ENCODE results near the gene POLR3C.
A peak's percentile ranks its signal among the peaks of the same experiment; 100 is the strongest.

Gene POLR3C

GRCh38 chr1:145871994-145872924 lies 48.3 kb downstream of the POLR3C start:
- H3K4me3 ChIP-seq (ENCODE audit: control insufficient read depth, low read depth, low read length) = peak overlapping the region; percentile 35
- no peak for DNase-seq (ENCODE audit: low read depth)

GRCh38 chr1:145874646-145875045 lies 50.6 kb downstream of the POLR3C start:
- TF ChIP-seq CTCF (IDR thresholded peaks at IDR 0.05; ENCODE audit: control insufficient read depth, insufficient read depth, low read depth, low read length, missing control alignments) = no peak
- DNase-seq (ENCODE audit: low read depth) = no peak
- no peak overlapping the region for H3K4me3 ChIP-seq (ENCODE audit: control insufficient read depth, low read depth, low read length)

More at GRCh38 chr1:145871994-145872924, 48.3 kb downstream of the POLR3C start:
- no peak for TF ChIP-seq CTCF (IDR thresholded peaks at IDR 0.05; ENCODE audit: control insufficient read depth, insufficient read depth, low read depth, low read length, missing control alignments)

- TF ChIP-seq CTCF (IDR thresholded peaks at IDR 0.05; ENCODE audit: control insufficient read depth, insufficient read depth, low read depth, low read length, missing control alignments) = no peak
- DNase-seq (ENCODE audit: low read depth) = no peak
These were observed 54.0 kb downstream of the POLR3C start for GRCh38 chr1:145877923-145878486.

GRCh38 chr1:145878724-145879123 lies 54.7 kb downstream of the POLR3C start:
- no peak for TF ChIP-seq CTCF (IDR thresholded peaks at IDR 0.05; ENCODE audit: control insufficient read depth, insufficient read depth, low read depth, low read length, missing control alignments)
- DNase-seq (ENCODE audit: low read depth) = no peak
- no peak overlapping the region for H3K4me3 ChIP-seq (ENCODE audit: control insufficient read depth, low read depth, low read length)

More at GRCh38 chr1:145877923-145878486, 54.0 kb downstream of the POLR3C start:
- H3K4me3 ChIP-seq (ENCODE audit: control insufficient read depth, low read depth, low read length) = no peak overlapping the region

GRCh38 chr1:145879775-145880174 lies 55.8 kb downstream of the POLR3C start:
- DNase-seq (ENCODE audit: low read depth) = no peak
- TF ChIP-seq CTCF (IDR thresholded peaks at IDR 0.05; ENCODE audit: control insufficient read depth, insufficient read depth, low read depth, low read length, missing control alignments) = no peak
- no peak overlapping the region for H3K4me3 ChIP-seq (ENCODE audit: control insufficient read depth, low read depth, low read length)

- DNase-seq (ENCODE audit: low read depth) = no peak
- TF ChIP-seq CTCF (IDR thresholded peaks at IDR 0.05; ENCODE audit: control insufficient read depth, insufficient read depth, low read depth, low read length, missing control alignments) = no peak
- no peak overlapping the region for H3K4me3 ChIP-seq (ENCODE audit: control insufficient read depth, low read depth, low read length)
These were observed 60.7 kb downstream of the POLR3C start for GRCh38 chr1:145884675-145885074.
